Thyroid gland (tissue), 4 donors: ENCODE measurements around the gene CNOT10. TPM values are rescaled to one million over a fixed set of nuclear protein-coding genes. Genes with fewer than 3 reads are reported as not detected.

Experiments used
- DNase-seq, 2 donors: peaks; one replicate each; pipeline ENCODE4 v3.0.0-alpha.2; 2019
- H3K27ac ChIP-seq, 3 donors: fragments of 200-600 bp; sonication (generic); 1 replicate in 2 of 3; 2 replicates in 1 of 3; pipeline ENCODE4 v1.5.1; 2016 to 2019; ENCODE audit warnings: mild to moderate bottlenecking in 1 of 3, moderate library complexity in 1 of 3
- H3K27me3 ChIP-seq: fragments of 200-600 bp; sonication (generic); one replicate; pipeline ENCODE4 v1.5.1; 2019
- H3K36me3 ChIP-seq, 2 donors: fragments of 200-600 bp; sonication (generic); one replicate each; pipeline ENCODE4 v1.5.1; 2016 to 2019
- H3K4me1 ChIP-seq, 2 donors: fragments of 200-600 bp; sonication (generic); one replicate each; pipeline ENCODE4 v1.5.1; 2017 to 2019
- H3K4me3 ChIP-seq, 3 donors: fragments of 200-600 bp; sonication (generic); replicated peaks in 1 of 3; 1 replicate in 2 of 3; 2 replicates in 1 of 3; pipeline ENCODE4 v1.5.1; 2016; ENCODE audit warnings: mild to moderate bottlenecking in 1 of 3
- H3K9me3 ChIP-seq: fragments of 200-600 bp; sonication (generic); one replicate; pipeline ENCODE4 v1.5.1; 2017
- POLR2A ChIP-seq, 2 donors: fragments of 450-650 bp; IDR thresholded peaks; one replicate each; pipeline ENCODE4 v1.6.1; 2017; ENCODE audit warnings: antibody characterized with exemption in 2 of 2, mild to moderate bottlenecking in 2 of 2, moderate library complexity in 1 of 2
- WGBS, 2 donors: methylation state at CpG; one replicate each; pipeline ENCODE4 v1.1.5; 2017; 5-methylcytosine and 5-hydroxymethylcytosine counted together
- intact Hi-C: fragments of 100-400 bp; cut with DNase I; formaldehyde crosslinking; loops from one replicate; pipeline ENCODE4 v1.15.1; 2023
- total RNA-seq, 4 donors: library from RNA; depleted of rRNA; stranded (reverse); fragments of >200 nt; gene quantifications; one replicate each; pipeline ENCODE4 v1.2.3, GENCODE V29; 2016
- TF ChIP-seq, protein P1 (sequence below), 6 experiments: fragments of 200-600 bp in 3 of 6; fragments of 450-650 bp in 3 of 6; sonication (generic) in 3 of 6; IDR thresholded peaks; one replicate each; pipeline ENCODE4 v1.5.1; 2016 to 2019; ENCODE audit warnings: antibody characterized with exemption in 6 of 6, mild to moderate bottlenecking in 2 of 6, inconsistent platforms in 1 of 6, moderate library complexity in 1 of 6

CNOT10 gene
- total RNA-seq, 4 donors from 2014 or later, result 23.6 to 28.2 (median 26.8) TPM

DNA sequence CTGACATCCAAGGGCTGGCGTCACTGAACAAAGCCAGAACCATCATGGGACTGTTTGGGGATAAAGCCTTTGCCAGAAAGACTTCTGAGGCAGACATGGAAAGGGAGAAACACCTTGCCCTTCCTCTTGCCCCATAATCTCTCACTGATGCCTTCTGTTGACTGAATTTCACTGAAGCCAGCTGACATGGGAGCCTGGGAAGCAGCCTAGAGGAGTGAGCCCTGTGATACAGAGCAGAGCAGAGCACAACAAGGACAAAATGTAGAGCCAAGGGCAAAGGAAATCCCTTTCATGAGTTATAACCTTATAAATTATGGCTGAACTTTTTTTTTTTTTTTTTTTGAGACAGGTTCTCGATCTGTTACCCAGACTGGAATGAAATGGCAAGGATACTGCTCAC, 9.8 kb upstream of the CNOT10 start:
- intact Hi-C loops, result no loop called here
- TF ChIP-seq, protein P1, sequence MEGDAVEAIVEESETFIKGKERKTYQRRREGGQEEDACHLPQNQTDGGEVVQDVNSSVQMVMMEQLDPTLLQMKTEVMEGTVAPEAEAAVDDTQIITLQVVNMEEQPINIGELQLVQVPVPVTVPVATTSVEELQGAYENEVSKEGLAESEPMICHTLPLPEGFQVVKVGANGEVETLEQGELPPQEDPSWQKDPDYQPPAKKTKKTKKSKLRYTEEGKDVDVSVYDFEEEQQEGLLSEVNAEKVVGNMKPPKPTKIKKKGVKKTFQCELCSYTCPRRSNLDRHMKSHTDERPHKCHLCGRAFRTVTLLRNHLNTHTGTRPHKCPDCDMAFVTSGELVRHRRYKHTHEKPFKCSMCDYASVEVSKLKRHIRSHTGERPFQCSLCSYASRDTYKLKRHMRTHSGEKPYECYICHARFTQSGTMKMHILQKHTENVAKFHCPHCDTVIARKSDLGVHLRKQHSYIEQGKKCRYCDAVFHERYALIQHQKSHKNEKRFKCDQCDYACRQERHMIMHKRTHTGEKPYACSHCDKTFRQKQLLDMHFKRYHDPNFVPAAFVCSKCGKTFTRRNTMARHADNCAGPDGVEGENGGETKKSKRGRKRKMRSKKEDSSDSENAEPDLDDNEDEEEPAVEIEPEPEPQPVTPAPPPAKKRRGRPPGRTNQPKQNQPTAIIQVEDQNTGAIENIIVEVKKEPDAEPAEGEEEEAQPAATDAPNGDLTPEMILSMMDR (IDR thresholded peaks at IDR 0.05), result no peak
- TF ChIP-seq POLR2A (IDR thresholded peaks at IDR 0.05), result no peak

DNA sequence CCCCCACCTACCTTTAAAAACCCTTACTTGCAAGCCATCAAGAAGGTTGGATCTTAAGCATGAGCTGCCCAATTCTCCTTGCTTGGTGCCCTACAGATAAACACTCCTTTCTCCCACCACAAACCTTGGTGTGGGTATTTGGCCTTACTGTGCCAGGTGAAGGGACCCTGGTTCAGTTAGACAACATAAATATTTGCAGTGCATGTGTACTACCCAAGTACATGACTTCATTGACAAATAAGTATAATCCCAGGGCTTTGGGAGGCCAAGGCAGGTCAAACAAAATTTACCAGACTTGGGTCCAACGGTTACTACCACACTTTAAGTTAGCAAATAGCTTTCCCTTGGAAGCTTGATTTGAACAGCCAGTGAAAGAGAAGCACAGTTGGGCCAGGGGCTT, 9.3 kb upstream of the CNOT10 start:
- intact Hi-C loops, result no loop called here
- H3K4me1 ChIP-seq, result no peaks in the 10 kb centered on the region
- no peak overlapping the region for H3K4me3 ChIP-seq
- TF ChIP-seq, protein P1 (IDR thresholded peaks at IDR 0.05), result no peak
- no peak for TF ChIP-seq POLR2A (IDR thresholded peaks at IDR 0.05)
- H3K9me3 ChIP-seq, result no peaks in the 10 kb centered on the region
- H3K27me3 ChIP-seq, result no peaks in the 10 kb centered on the region
- no peaks in the 10 kb centered on the region for H3K36me3 ChIP-seq
- H3K27ac ChIP-seq, result no peak overlapping the region
- no peak for DNase-seq
- WGBS, 2 donors, result 77 to 87% methylated on average over 1 of the region's 1 CpG

More for the DNA sequence above, 9.8 kb upstream of the CNOT10 start:
- Histone ChIP-seq H3K4me1 (no peaks in the 10 kb centered on the region), H3K27ac (no peak overlapping the region), H3K27me3 (no peaks in the 10 kb centered on the region), H3K4me3 (no peak overlapping the region), H3K36me3 (no peaks in the 10 kb centered on the region), H3K9me3 (no peaks in the 10 kb centered on the region)
- no peak for DNase-seq
- 94 to 98% methylated on average over 2 of the region's 2 CpGs for WGBS, 2 donors

DNA sequence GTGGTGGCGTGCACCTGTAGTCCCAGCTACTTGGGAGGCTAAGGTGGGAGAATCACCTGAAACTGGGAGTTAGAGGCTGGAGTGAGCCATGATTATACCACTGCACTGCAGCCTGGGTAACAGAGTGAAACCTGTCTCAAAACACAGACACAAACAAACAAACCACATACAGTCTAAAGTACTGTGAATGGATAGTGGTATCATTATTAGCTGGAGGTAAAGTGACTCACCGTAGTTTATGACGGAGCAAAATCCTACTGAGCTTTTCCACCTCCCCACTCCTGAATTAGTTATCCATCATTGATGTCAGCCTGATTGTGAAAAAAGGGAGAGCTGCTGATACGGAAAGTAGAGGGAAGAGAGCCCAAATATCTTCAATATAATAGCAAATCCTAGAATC, 3.2 kb upstream of the CNOT10 start:
- Histone ChIP-seq H3K4me1 (peaks cover 12 to 13% of the 10 kb centered on the region in 2 donors), H3K36me3 (no peaks in the 10 kb centered on the region), H3K27ac (no peak overlapping the region), H3K9me3 (no peaks in the 10 kb centered on the region), H3K27me3 (no peaks in the 10 kb centered on the region), H3K4me3 (no peak overlapping the region)
- no peak for DNase-seq
- TF ChIP-seq POLR2A (IDR thresholded peaks at IDR 0.05), result no peak
- TF ChIP-seq, protein P1 (IDR thresholded peaks at IDR 0.05), result no peak
- intact Hi-C loops, result no loop called here
- WGBS, 2 donors, result 91 to 92% methylated on average over 4 of the region's 4 CpGs

DNA sequence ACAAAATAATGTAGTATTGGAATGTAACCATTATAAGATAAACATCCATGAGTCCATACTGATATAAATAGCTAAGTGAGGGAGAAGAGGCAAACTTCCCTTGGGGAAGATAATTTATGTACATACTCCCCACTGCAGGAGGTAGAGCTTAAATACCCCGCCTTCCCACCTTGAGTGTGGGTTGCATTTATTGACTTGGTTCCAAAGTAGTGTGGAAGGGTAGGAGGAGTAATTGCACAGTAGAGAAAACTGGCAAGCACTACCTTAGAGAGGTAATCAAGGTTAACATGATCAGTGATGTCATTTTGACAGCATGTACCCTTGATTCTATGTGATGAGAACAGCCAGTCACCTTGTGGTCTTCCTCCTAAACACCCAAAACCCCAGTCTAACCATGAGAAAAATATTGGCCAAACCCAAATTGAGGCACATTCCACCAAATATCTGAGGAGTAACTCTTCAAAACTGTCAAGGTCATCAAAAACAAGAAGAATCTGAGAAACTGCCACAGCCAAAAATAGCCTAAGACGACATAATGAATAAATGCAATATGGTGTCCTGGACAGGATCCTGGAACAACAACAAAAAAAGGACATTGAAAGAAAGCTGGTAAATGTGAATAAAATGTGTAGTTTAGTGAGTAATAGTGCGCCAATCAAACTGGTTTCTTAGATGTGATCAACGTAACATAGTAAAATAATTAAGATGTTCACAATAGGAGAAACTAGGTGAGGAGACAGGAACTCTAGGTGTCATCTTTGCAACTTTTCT, 774 bp upstream of the CNOT10 start:
- H3K4me1 ChIP-seq, result peaks cover 13 to 15% of the 10 kb centered on the region in 2 donors
- WGBS, 2 donors, result 46 to 53% methylated on average over 4 of the region's 4 CpGs
- DNase-seq, result no peak
- no peaks in the 10 kb centered on the region for H3K36me3 ChIP-seq
- H3K4me3 ChIP-seq, result peak overlapping the region in 2 of 3 donors; percentile 24 to 86
- intact Hi-C loops, result no loop called here
- TF ChIP-seq POLR2A (IDR thresholded peaks at IDR 0.05), result no peak
- TF ChIP-seq, protein P1 (IDR thresholded peaks at IDR 0.05), result no peak
- H3K27ac ChIP-seq, result peak overlapping the region in 2 of 3 donors; percentile 69 to 76
- no peaks in the 10 kb centered on the region for H3K9me3 ChIP-seq
- H3K27me3 ChIP-seq, result no peaks in the 10 kb centered on the region

DNA sequence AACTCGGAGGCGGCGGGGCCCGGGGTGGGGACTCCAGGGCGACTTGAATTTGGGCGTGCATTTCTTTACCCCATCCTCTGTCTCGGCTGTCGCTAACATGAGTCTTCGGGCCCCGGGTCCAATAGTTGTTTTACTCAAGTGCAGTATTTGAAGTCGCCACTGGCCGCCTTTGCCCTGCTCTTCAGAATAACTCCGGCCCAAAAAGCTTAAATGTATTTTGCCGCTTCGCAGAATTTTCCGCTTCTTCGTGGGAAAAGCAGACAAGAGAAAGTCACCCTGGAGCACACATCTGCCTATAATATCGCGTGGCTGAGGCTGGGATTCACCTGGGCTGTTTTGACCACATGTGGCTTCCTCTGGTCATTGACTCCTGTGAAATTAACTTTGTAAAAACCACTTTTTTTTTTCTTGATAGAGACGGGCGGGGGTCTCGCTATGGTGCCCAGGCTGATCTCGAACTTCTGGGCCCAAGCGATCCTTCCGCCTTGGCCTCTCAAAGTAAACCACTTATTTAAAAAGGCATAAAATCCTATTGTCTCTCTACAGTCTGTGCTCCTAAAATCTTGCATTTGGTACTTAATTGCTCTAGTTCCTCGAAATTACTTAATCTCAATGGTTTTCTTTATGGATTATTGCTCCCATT, 676 bp downstream of the CNOT10 start:
- Histone ChIP-seq H3K27ac (peak overlapping the region in 2 of 3 donors; percentile 28 to 76), H3K4me3 (peak overlapping the region; percentile 33 to 86 (median 85)), H3K27me3 (no peaks in the 10 kb centered on the region), H3K9me3 (no peaks in the 10 kb centered on the region), H3K4me1 (peaks cover 13 to 15% of the 10 kb centered on the region in 2 donors), H3K36me3 (no peaks in the 10 kb centered on the region)
- WGBS, 2 donors, result 9 to 10% methylated on average over 19 to 20 of the region's 26 CpGs
- intact Hi-C loops, result no loop called here
- peak in 1 of 2 donors; percentile 3 for DNase-seq
- TF ChIP-seq, protein P1 (IDR thresholded peaks at IDR 0.05), result no peak
- no peak for TF ChIP-seq POLR2A (IDR thresholded peaks at IDR 0.05)
